22Rv1 (cell line): ENCODE data around the gene IFT43.

Experiments used
- CTCF ChIP-seq: fragments of 450-650 bp; IDR thresholded peaks from 2 replicates; pipeline ENCODE4 v1.5.1; 2017; ENCODE audit warnings: mild to moderate bottlenecking
- ZFX ChIP-seq: fragments of 450-650 bp; IDR thresholded peaks from 2 replicates; pipeline ENCODE4 v1.6.1; 2017; ENCODE audit warnings: antibody characterized with exemption, borderline replicate concordance

GRCh38 chr14:75990297-75990696, 4.7 kb downstream of the IFT43 start:
- TF ChIP-seq CTCF = no peak
- no peak for TF ChIP-seq ZFX
